ENCODE data around the gene PRKCA. TPM values are rescaled to one million over a fixed set of nuclear protein-coding genes. Genes with fewer than 3 reads are reported as not detected.
A peak's percentile ranks its signal among the peaks of the same experiment; 100 is the strongest.

The PRKCA gene
- total and polyA plus RNA-seq, 9 of the 15 experiments (the other 6 are each of a cell fraction or from before 2014, with no cell fraction given) = 3.2 to 33.0 (median 17.8) TPM

DNA sequence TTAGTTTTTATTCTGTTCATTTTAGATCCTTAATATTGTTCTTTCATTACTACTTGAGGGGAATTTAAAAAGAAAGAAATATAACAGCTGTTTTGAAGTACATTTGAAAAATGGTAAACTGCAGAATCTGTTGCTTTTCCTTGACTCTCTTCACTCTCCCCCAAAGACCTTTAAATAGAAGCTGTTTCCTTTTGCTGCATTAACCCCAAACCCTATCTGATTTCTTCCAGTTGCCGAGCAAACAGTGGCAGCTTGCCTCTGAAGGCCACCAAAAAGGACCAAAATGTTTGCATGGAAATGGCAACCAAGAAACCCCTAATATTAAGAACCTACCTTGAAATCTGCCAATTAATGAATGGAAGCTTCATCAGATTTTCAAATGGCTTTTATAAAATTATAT is 37.1 kb downstream of the PRKCA start:
- no peak overlapping the region for H2AFZ ChIP-seq (ENCODE audit: low read depth, low read length)
- 0 out of 2 replicates have a peak, but pooled peaks have one; percentile 9 for TF ChIP-seq ARID1B (IDR thresholded peaks at IDR 0.05)
- TF ChIP-seq, protein P1, sequence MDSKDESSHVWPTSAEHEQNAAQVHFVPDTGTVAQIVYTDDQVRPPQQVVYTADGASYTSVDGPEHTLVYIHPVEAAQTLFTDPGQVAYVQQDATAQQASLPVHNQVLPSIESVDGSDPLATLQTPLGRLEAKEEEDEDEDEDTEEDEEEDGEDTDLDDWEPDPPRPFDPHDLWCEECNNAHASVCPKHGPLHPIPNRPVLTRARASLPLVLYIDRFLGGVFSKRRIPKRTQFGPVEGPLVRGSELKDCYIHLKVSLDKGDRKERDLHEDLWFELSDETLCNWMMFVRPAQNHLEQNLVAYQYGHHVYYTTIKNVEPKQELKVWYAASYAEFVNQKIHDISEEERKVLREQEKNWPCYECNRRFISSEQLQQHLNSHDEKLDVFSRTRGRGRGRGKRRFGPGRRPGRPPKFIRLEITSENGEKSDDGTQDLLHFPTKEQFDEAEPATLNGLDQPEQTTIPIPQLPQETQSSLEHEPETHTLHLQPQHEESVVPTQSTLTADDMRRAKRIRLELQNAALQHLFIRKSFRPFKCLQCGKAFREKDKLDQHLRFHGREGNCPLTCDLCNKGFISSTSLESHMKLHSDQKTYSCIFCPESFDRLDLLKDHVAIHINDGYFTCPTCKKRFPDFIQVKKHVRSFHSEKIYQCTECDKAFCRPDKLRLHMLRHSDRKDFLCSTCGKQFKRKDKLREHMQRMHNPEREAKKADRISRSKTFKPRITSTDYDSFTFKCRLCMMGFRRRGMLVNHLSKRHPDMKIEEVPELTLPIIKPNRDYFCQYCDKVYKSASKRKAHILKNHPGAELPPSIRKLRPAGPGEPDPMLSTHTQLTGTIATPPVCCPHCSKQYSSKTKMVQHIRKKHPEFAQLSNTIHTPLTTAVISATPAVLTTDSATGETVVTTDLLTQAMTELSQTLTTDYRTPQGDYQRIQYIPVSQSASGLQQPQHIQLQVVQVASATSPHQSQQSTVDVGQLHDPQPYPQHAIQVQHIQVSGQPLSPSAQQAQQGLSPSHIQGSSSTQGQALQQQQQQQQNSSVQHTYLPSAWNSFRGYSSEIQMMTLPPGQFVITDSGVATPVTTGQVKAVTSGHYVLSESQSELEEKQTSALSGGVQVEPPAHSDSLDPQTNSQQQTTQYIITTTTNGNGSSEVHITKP (IDR thresholded peaks at IDR 0.05; ENCODE audit: partially characterized antibody) = no peak
- peak; percentile 14; the same call in 1 of the 2 replicates for TF ChIP-seq MEF2A (IDR thresholded peaks at IDR 0.05; ENCODE audit: control insufficient read depth, low read depth, low read length)
- TF ChIP-seq DACH1 (IDR thresholded peaks at IDR 0.05; ENCODE audit: partially characterized antibody) = peak; percentile 35
- no peaks in the 10 kb centered on the region for H3K9me1 ChIP-seq (ENCODE audit: control insufficient read depth, insufficient read depth, low read length)
- ChIA-PET POLR2A (interaction anchor here (1.1 to 1.8 kb wide), 3 partner anchors 9 to 15 kb away, joined by 3 to 6 read pairs (median 4); no protein-coding TSS in a partner anchor), CTCF (ENCODE audit: low intra/inter-chr PET ratio) (no interaction called here)
- no peak overlapping the region for H3K27ac ChIP-seq (ENCODE audit: extremely low read depth, low read depth, low read length)
- H3K9ac ChIP-seq (ENCODE audit: insufficient read depth in 1 of 2, low read depth in 2 of 2, low read length in 2 of 2) = no peak overlapping the region
- BruUV-seq (replicated peaks) = no TSS peak
- H3K4me3 ChIP-seq = no peak overlapping the region
- no peaks in the 10 kb centered on the region for H4K20me1 ChIP-seq (replicated peaks; ENCODE audit: control insufficient read depth, insufficient read depth, low read length)
- peak; percentile 68 for ATAC-seq
- no peak overlapping the region for H3K4me2 ChIP-seq (ENCODE audit: insufficient read depth, low read length)
- H3K36me3 ChIP-seq (ENCODE audit: control insufficient read depth, insufficient read depth, low read length) = peaks cover 2% of the 10 kb centered on the region; the same call in 1 of the 3 replicates
- no peaks in the 10 kb centered on the region for H3K27me3 ChIP-seq (ENCODE audit: control insufficient read depth in 2 of 2, insufficient read depth in 2 of 2, low read length in 2 of 2)
- FAIRE-seq = peak; percentile 59
- peaks cover 9 to 39% of the 10 kb centered on the region in 2 experiments; a peak in 4 of 5 replicates for H3K4me1 ChIP-seq (replicated peaks in 1 of 2; ENCODE audit: control insufficient read depth in 2 of 2, insufficient read depth in 2 of 2, low read length in 2 of 2)
- WGBS (ENCODE audit: insufficient coverage, low coverage, missing lambda C conversion rate) = 0% methylated on average over 1 of the region's 1 CpG
- peaks cover 66% of the 10 kb centered on the region for H3K79me2 ChIP-seq (ENCODE audit: control insufficient read depth, insufficient read depth, low read length)
- in situ Hi-C loops (cut with MboI) (no loop called here), intact Hi-C loops (cut with micrococcal nuclease) (no loop called here)
- DNase-seq (ENCODE audit: extremely low read depth in 1 of 4, low spot score in 3 of 4) = peak in 1 of 4 experiments; percentile 46
- H3K9me3 ChIP-seq (replicated peaks; ENCODE audit: control insufficient read depth, insufficient read depth, low read depth, low read length) = no peaks in the 10 kb centered on the region

Data from K562 (cell line).